K562 (cell line): ENCODE measurements around the gene AFF3. TPM values are rescaled to one million over a fixed set of nuclear protein-coding genes. Genes with fewer than 3 reads are reported as not detected.

ENCODE experiments used
- ATAC-seq: fragments of 200-7000 bp; cut with Tn5 transposase; 3 replicates; pipeline ENCODE4 v1.9.1; 2020; ENCODE audit warnings: moderate library complexity
- BruUV-seq: library from RNA; stranded (reverse); fragments of 400-500 nt; replicated peaks from 2 replicates; lab custom pipeline; 2021; lab: Mats Ljungman, UMichigan
- CTCF ChIA-PET: fragments of 300-600 bp; formaldehyde crosslinking; extraction: SDS; loops from one replicate; lab custom pipeline; 2021; ENCODE audit warnings: low intra/inter-chr PET ratio; lab: Yijun Ruan, JAX
- POLR2A ChIA-PET: fragments of 300-600, 350-650 bp; sonication (Branson Sonifier 250); formaldehyde crosslinking; extraction: SDS; loops from one replicate; lab custom pipeline; 2021; ENCODE audit warnings: antibody characterized with exemption, inconsistent platforms; lab: Yijun Ruan, JAX
- DNase-seq, 4 experiments: peaks; one replicate each; pipeline versions ENCODE4 v3.0.0 to v3.0.0-alpha.2; 2011 to 2018; ENCODE audit warnings: low spot score in 3 of 4, mixed read lengths in 3 of 4; ENCODE audit errors: extremely low read depth in 1 of 4
- FAIRE-seq: peaks from 2 replicates; lab custom pipeline; 2011; peaks lifted over from hg19 to GRCh38; lab: Jason Lieb, UNC
- H2AFZ ChIP-seq: 2 replicates; pipeline ENCODE4 v1.6.0; 2011; ENCODE audit warnings: low read depth, low read length, control low read depth, inconsistent platforms
- H3K27ac ChIP-seq: fragments of 200-600 bp; 3 replicates; pipeline ENCODE4 v1.8.0; 2011; ENCODE audit warnings: low read depth, mild to moderate bottlenecking, control low read depth, inconsistent platforms, low read length, moderate library complexity, mixed read lengths; ENCODE audit errors: extremely low read depth
- H3K27me3 ChIP-seq, 2 experiments: fragments of 300-600 bp in 1 of 2; 2 replicates in 1 of 2; 3 replicates in 1 of 2; pipeline versions ENCODE4 v1.6.0 to v1.8.0; 2011; ENCODE audit warnings: inconsistent platforms in 2 of 2, low read length in 2 of 2, mild to moderate bottlenecking in 1 of 2, mixed read lengths in 1 of 2, moderate library complexity in 1 of 2; ENCODE audit not compliant: control insufficient read depth in 2 of 2, insufficient read depth in 2 of 2
- H3K36me3 ChIP-seq: fragments of 300-600 bp; 3 replicates; pipeline ENCODE4 v1.8.0; 2011; ENCODE audit warnings: mild to moderate bottlenecking, low read length, inconsistent platforms; ENCODE audit not compliant: control insufficient read depth, insufficient read depth
- H3K4me1 ChIP-seq, 2 experiments: fragments of 200-600 bp in 1 of 2; replicated peaks in 1 of 2; 2 replicates in 1 of 2; 3 replicates in 1 of 2; pipeline versions ENCODE4 v1.5.1 to v1.8.0; 2011; ENCODE audit warnings: inconsistent platforms in 2 of 2, low read length in 2 of 2, mild to moderate bottlenecking in 1 of 2, mixed read lengths in 1 of 2, moderate library complexity in 1 of 2; ENCODE audit not compliant: control insufficient read depth in 2 of 2, insufficient read depth in 2 of 2
- H3K4me2 ChIP-seq: 2 replicates; pipeline ENCODE4 v1.6.1; 2011; ENCODE audit warnings: low read length, control low read depth, inconsistent platforms, mixed read lengths; ENCODE audit not compliant: insufficient read depth
- H3K4me3 ChIP-seq: fragments of 200-600 bp; sonication (generic), shearing (Covaris generic); 2 replicates; pipeline ENCODE4 v1.5.1; 2016; ENCODE audit warnings: control low read depth, inconsistent platforms
- H3K79me2 ChIP-seq: fragments of 200-600 bp; 3 replicates; pipeline ENCODE4 v1.8.0; 2011; ENCODE audit warnings: low read length, inconsistent platforms; ENCODE audit not compliant: control insufficient read depth, insufficient read depth
- H3K9ac ChIP-seq, 2 experiments: 2 replicates each; pipeline versions ENCODE4 v1.6.0 to v1.6.1; 2011; ENCODE audit warnings: low read depth in 2 of 2, low read length in 2 of 2, control low read depth in 1 of 2, inconsistent platforms in 1 of 2, mild to moderate bottlenecking in 1 of 2, mixed read lengths in 1 of 2; ENCODE audit not compliant: insufficient read depth in 1 of 2
- H3K9me1 ChIP-seq: one replicate; pipeline ENCODE4 v1.6.0; 2011; ENCODE audit warnings: inconsistent platforms, mild to moderate bottlenecking, low read length, moderate library complexity; ENCODE audit not compliant: control insufficient read depth, insufficient read depth
- H3K9me3 ChIP-seq: replicated peaks from 2 replicates; pipeline ENCODE4 v1.5.1; 2011; ENCODE audit warnings: low read depth, low read length, inconsistent platforms; ENCODE audit not compliant: control insufficient read depth, insufficient read depth
- H4K20me1 ChIP-seq: replicated peaks from 2 replicates; pipeline ENCODE4 v1.6.1; 2011; ENCODE audit warnings: low read length, inconsistent platforms, mixed read lengths; ENCODE audit not compliant: control insufficient read depth, insufficient read depth
- NONO ChIP-seq, 2 experiments: fragments of 200-400 bp in 1 of 2; fragments of 450-650 bp in 1 of 2; formaldehyde crosslinking in 1 of 2; IDR thresholded peaks; 2 replicates each; pipeline ENCODE4 v1.6.1; 2017; ENCODE audit warnings: low read depth in 2 of 2, mild to moderate bottlenecking in 2 of 2, moderate library complexity in 2 of 2, low read length in 1 of 2
- SMARCE1 ChIP-seq: fragments of 450-650 bp; IDR thresholded peaks from 2 replicates; pipeline ENCODE4 v1.7.1; 2016; ENCODE audit warnings: mild to moderate bottlenecking
- ZNF23 ChIP-seq: fragments of 250-450 bp; sonication (Bioruptor Pico); IDR thresholded peaks from 2 replicates; pipeline ENCODE4 v1.4.0; 2020; ENCODE audit warnings: mild to moderate bottlenecking
- ZNF311 ChIP-seq: fragments of 250-450 bp; sonication (Bioruptor Pico); IDR thresholded peaks from 2 replicates; pipeline ENCODE4 v1.4.0; 2020; ENCODE audit warnings: mild to moderate bottlenecking, moderate library complexity
- ZNF780A ChIP-seq: fragments of 250-450 bp; sonication (Bioruptor Pico); IDR thresholded peaks from 2 replicates; pipeline ENCODE4 v1.5.0; 2021; ENCODE audit warnings: mild to moderate bottlenecking
- WGBS: fragments of 100-300 bp; shearing (Covaris generic); methylation state at CpG from one replicate; pipeline ENCODE4 v1.1.6; 2016; ENCODE audit warnings: low coverage, mixed read lengths; ENCODE audit not compliant: insufficient coverage; ENCODE audit errors: missing lambda C conversion rate; 5-methylcytosine and 5-hydroxymethylcytosine counted together
- in situ Hi-C: fragments of 300-500 bp; cut with MboI; formaldehyde crosslinking; loops from 4 replicates; pipeline ENCODE4 v1.15.0; 2018; ENCODE audit warnings: inconsistent platforms, mixed read lengths
- intact Hi-C: fragments of 100-400 bp; cut with micrococcal nuclease; formaldehyde crosslinking; loops from 2 replicates; pipeline ENCODE4 v1.14.2; 2022
- polyA plus RNA-seq, 8 experiments: library from polyadenylated mRNA; depleted of rRNA in 4 of 8; stranded (reverse) in 5 of 8; unstranded in 3 of 8; fragments of >200 nt; fragmentation: Nextera tagmentation in 2 of 8; fragmentation: Illumina TruSeq in 1 of 8; extraction: Ambion mirVana in 2 of 8; extraction: Trizol in 1 of 8; gene quantifications; 2 replicates each; pipeline versions ENCODE4 v1.2.1 to v1.2.3, GENCODE V29; 2011 to 2014; ENCODE audit warnings: inconsistent platforms in 1 of 8, missing spikeins in 1 of 8
- total RNA-seq, 7 experiments: library from RNA; depleted of rRNA in 6 of 7; stranded (reverse); fragments of >200 nt in 6 of 7; fragmentation: Illumina TruSeq in 2 of 7; extraction: Trizol in 2 of 7; gene quantifications; 2 replicates each; pipeline versions ENCODE4 v1.2.1 to v1.2.3, GENCODE V29; 2011 to 2021; ENCODE audit warnings: low replicate concordance in 1 of 7
- TF ChIP-seq, protein P1 (sequence below): fragments of 250-450 bp; sonication (Bioruptor Pico); IDR thresholded peaks from 2 replicates; pipeline ENCODE4 v1.5.0; 2022; ENCODE audit warnings: mild to moderate bottlenecking
- TF ChIP-seq, protein P2 (sequence below): fragments of 450-650 bp; formaldehyde crosslinking; IDR thresholded peaks from 2 replicates; pipeline ENCODE4 v1.4.0; 2020; ENCODE audit warnings: mild to moderate bottlenecking, moderate library complexity
- TF ChIP-seq, protein P3 (sequence below): fragments of 450-650 bp; IDR thresholded peaks from 2 replicates; pipeline ENCODE4 v1.6.1; 2018; ENCODE audit warnings: mild to moderate bottlenecking, low read depth; ENCODE audit not compliant: partially characterized antibody

The AFF3 gene
- total and polyA plus RNA-seq, 9 of the 15 experiments (the other 6 are each of a cell fraction or from before 2014, with no cell fraction given) = 0.02 to 0.11 TPM; not detected in 7

DNA sequence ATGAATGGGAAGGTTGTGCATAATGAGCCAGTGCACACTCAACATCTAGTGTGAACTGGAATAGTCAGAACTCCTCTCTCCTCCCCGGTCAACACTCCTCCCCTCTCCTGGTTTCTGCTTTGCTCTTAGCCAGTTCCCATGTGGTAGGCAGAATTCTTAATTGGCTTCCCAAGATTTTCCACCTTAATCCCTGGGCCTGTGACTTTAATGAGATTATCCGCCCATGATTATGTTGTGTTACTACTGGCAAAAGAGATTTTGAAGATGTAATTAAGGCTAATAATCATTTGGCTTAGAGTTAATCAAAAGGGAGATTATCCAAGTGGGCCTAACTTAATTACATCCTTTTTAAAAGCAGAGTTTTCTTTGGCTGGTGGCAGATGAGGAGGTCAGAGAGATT lies 618.3 kb downstream of the AFF3 start:
- in situ Hi-C loops (no loop called here), intact Hi-C loops (no loop called here)
- no peaks in the 10 kb centered on the region for H3K9me1 ChIP-seq
- no TSS peak for BruUV-seq
- H3K79me2 ChIP-seq = no peaks in the 10 kb centered on the region
- H3K27me3 ChIP-seq = peaks cover 24 to 45% of the 10 kb centered on the region in 2 experiments
- H2AFZ ChIP-seq = no peak overlapping the region
- ATAC-seq = no peak
- 0% methylated on average over 2 of the region's 2 CpGs for WGBS
- H3K9ac ChIP-seq = no peak overlapping the region
- no peak overlapping the region for H3K4me3 ChIP-seq
- CTCF ChIA-PET = no interaction called here
- no peaks in the 10 kb centered on the region; a peak in 1 of 5 replicates for H3K4me1 ChIP-seq
- no peaks in the 10 kb centered on the region for H3K9me3 ChIP-seq
- no peak overlapping the region for H3K4me2 ChIP-seq
- H3K27ac ChIP-seq = no peak overlapping the region
- POLR2A ChIA-PET = no interaction called here
- no peaks in the 10 kb centered on the region for H4K20me1 ChIP-seq
- DNase-seq = no peak
- no peak for FAIRE-seq
- TF ChIP-seq SMARCE1 (no peak), ZNF311 (CRISPR knock-in tag) (no peak), ZNF23 (CRISPR knock-in tag) (no peak), NONO (IDR thresholded peaks at IDR 0.05; ENCODE audit: low read depth in 2 of 2, low read length in 1 of 2) (no peak), ZNF780A (CRISPR knock-in tag) (no peak)
- TF ChIP-seq, protein P1, sequence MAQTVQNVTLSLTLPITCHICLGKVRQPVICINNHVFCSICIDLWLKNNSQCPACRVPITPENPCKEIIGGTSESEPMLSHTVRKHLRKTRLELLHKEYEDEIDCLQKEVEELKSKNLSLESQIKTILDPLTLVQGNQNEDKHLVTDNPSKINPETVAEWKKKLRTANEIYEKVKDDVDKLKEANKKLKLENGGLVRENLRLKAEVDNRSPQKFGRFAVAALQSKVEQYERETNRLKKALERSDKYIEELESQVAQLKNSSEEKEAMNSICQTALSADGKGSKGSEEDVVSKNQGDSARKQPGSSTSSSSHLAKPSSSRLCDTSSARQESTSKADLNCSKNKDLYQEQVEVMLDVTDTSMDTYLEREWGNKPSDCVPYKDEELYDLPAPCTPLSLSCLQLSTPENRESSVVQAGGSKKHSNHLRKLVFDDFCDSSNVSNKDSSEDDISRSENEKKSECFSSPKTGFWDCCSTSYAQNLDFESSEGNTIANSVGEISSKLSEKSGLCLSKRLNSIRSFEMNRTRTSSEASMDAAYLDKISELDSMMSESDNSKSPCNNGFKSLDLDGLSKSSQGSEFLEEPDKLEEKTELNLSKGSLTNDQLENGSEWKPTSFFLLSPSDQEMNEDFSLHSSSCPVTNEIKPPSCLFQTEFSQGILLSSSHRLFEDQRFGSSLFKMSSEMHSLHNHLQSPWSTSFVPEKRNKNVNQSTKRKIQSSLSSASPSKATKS = no peak
- TF ChIP-seq, protein P2, sequence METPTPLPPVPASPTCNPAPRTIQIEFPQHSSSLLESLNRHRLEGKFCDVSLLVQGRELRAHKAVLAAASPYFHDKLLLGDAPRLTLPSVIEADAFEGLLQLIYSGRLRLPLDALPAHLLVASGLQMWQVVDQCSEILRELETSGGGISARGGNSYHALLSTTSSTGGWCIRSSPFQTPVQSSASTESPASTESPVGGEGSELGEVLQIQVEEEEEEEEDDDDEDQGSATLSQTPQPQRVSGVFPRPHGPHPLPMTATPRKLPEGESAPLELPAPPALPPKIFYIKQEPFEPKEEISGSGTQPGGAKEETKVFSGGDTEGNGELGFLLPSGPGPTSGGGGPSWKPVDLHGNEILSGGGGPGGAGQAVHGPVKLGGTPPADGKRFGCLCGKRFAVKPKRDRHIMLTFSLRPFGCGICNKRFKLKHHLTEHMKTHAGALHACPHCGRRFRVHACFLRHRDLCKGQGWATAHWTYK (CRISPR knock-in tag) = no peak
- TF ChIP-seq, protein P3, sequence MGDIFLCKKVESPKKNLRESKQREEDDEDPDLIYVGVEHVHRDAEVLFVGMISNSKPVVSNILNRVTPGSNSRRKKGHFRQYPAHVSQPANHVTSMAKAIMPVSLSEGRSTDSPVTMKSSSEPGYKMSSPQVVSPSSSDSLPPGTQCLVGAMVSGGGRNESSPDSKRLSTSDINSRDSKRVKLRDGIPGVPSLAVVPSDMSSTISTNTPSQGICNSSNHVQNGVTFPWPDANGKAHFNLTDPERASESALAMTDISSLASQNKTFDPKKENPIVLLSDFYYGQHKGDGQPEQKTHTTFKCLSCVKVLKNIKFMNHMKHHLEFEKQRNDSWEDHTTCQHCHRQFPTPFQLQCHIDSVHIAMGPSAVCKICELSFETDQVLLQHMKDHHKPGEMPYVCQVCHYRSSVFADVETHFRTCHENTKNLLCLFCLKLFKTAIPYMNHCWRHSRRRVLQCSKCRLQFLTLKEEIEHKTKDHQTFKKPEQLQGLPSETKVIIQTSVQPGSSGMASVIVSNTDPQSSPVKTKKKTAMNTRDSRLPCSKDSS = no peak
- H3K36me3 ChIP-seq = no peaks in the 10 kb centered on the region
